Fibroblast of gingiva (primary cell): ENCODE measurements around the gene CCDC90B.
"Not testable (repeated sequence)": the region's sequence is repeated elsewhere in the genome, so short reads cannot be mapped to it uniquely, and the experiment has no call there.

ENCODE experiments used
- DNase-seq: peaks from one replicate; pipeline ENCODE4 v3.0.0-alpha.2; 2011; ENCODE audit warnings: low read depth

CCDC90B gene

GRCh38 chr11:83287631-83288030 is 1.5 kb upstream of the CCDC90B start:
- no peak for DNase-seq

GRCh38 chr11:83285151-83285770 is 906 bp downstream of the CCDC90B start:
- DNase-seq: peak; percentile 6

GRCh38 chr11:83284501-83285150 is 1.5 kb downstream of the CCDC90B start:
- no peak for DNase-seq

- DNase-seq: no peak
Observed at GRCh38 chr11:83282084-83282716, 4.0 kb downstream of the CCDC90B start.

GRCh38 chr11:83280256-83280655 is 5.9 kb downstream of the CCDC90B start:
- no peak for DNase-seq

- DNase-seq: no peak
Observed at GRCh38 chr11:83278351-83278750, 7.8 kb downstream of the CCDC90B start.

GRCh38 chr11:83275888-83276641 is 10.1 kb downstream of the CCDC90B start:
- DNase-seq: no peak

GRCh38 chr11:83272627-83273026 is 13.5 kb downstream of the CCDC90B start:
- DNase-seq: peak; percentile 40

GRCh38 chr11:83271734-83272133 is 14.4 kb downstream of the CCDC90B start:
- DNase-seq: not testable (repeated sequence)

GRCh38 chr11:83269080-83269479 is 17.1 kb downstream of the CCDC90B start:
- not testable (repeated sequence) for DNase-seq

GRCh38 chr11:83265331-83265730 is 20.8 kb downstream of the CCDC90B start:
- no peak for DNase-seq

GRCh38 chr11:83259559-83259958 is 26.6 kb downstream of the CCDC90B start:
- no peak for DNase-seq

- peak; percentile 82 for DNase-seq
Observed at GRCh38 chr11:83257761-83258168, 28.4 kb downstream of the CCDC90B start.

- no peak for DNase-seq
Observed at GRCh38 chr11:83256602-83257340, 29.4 kb downstream of the CCDC90B start.

- DNase-seq: no peak
Observed at GRCh38 chr11:83255366-83255765, 30.8 kb downstream of the CCDC90B start.

GRCh38 chr11:83252941-83253340 is 33.2 kb downstream of the CCDC90B start:
- DNase-seq: no peak

GRCh38 chr11:83252266-83252665 is 33.9 kb downstream of the CCDC90B start:
- DNase-seq: no peak

GRCh38 chr11:83249972-83250593 is 36.1 kb downstream of the CCDC90B start:
- peak; percentile 40 for DNase-seq

GRCh38 chr11:83249445-83249844 is 36.7 kb downstream of the CCDC90B start:
- no peak for DNase-seq

- DNase-seq: peak; percentile 27
Observed at GRCh38 chr11:83241291-83241946, 44.7 kb downstream of the CCDC90B start.

GRCh38 chr11:83238111-83238510 is 48.1 kb downstream of the CCDC90B start:
- no peak for DNase-seq
